Stimulated activated memory B cell treated with anti-CD40 and anti-IgM and Interleukin-4, amounts not matched to agents 10 μg/mL and 1 μg/mL and 100 μg/mL, for 72 hours (primary cell): Measurements from ENCODE around the gene CDH13.
A peak's percentile ranks its signal among the peaks of the same experiment; 100 is the strongest.

Experiments used
- ATAC-seq: fragments of 150-1000 bp; cut with Tn5 transposase; 2 replicates; pipeline ENCODE4 v1.10.0; 2021
- H3K27ac Mint-ChIP-seq: one replicate; pipeline ENCODE4 v1.8.0; 2022; ENCODE audit warnings: mild to moderate bottlenecking, mixed read lengths
- H3K27me3 Mint-ChIP-seq: one replicate; pipeline ENCODE4 v1.8.0; 2022; ENCODE audit warnings: mixed read lengths
- H3K36me3 Mint-ChIP-seq: one replicate; pipeline ENCODE4 v1.8.0; 2022; ENCODE audit warnings: mixed read lengths
- H3K4me1 Mint-ChIP-seq: one replicate; pipeline ENCODE4 v1.8.0; 2022; ENCODE audit warnings: mixed read lengths
- H3K4me3 Mint-ChIP-seq: one replicate; pipeline ENCODE4 v1.8.0; 2022; ENCODE audit warnings: mild to moderate bottlenecking, moderate library complexity, mixed read lengths
- H3K9me3 Mint-ChIP-seq: one replicate; pipeline ENCODE4 v1.8.0; 2022; ENCODE audit warnings: mixed read lengths

The CDH13 gene

GRCh38 chr16:82754716-82755513, 128.1 kb downstream of the CDH13 start:
- Mint-ChIP-seq H3K4me1 (peaks cover 32% of the 10 kb centered on the region), H3K27me3 (no peaks in the 10 kb centered on the region), H3K4me3 (no peak overlapping the region), H3K27ac (peak overlapping the region; percentile 26), H3K36me3 (no peaks in the 10 kb centered on the region), H3K9me3 (no peaks in the 10 kb centered on the region)
- no peak for ATAC-seq

GRCh38 chr16:82755570-82756282, 129.0 kb downstream of the CDH13 start:
- Mint-ChIP-seq H3K9me3 (no peaks in the 10 kb centered on the region), H3K4me1 (peaks cover 30% of the 10 kb centered on the region), H3K36me3 (no peaks in the 10 kb centered on the region), H3K27ac (peak overlapping the region; percentile 26), H3K27me3 (no peaks in the 10 kb centered on the region), H3K4me3 (no peak overlapping the region)
- no peak for ATAC-seq

GRCh38 chr16:82756283-82756599, 129.5 kb downstream of the CDH13 start:
- Mint-ChIP-seq H3K4me1 (peaks cover 28% of the 10 kb centered on the region), H3K9me3 (no peaks in the 10 kb centered on the region), H3K27me3 (no peaks in the 10 kb centered on the region), H3K4me3 (no peak overlapping the region), H3K36me3 (no peaks in the 10 kb centered on the region), H3K27ac (peak overlapping the region; percentile 26)
- ATAC-seq = no peak

GRCh38 chr16:82758406-82758805, 131.6 kb downstream of the CDH13 start:
- no peaks in the 10 kb centered on the region for H3K36me3 Mint-ChIP-seq
- ATAC-seq = no peak
- H3K4me1 Mint-ChIP-seq = peaks cover 45% of the 10 kb centered on the region
- no peak overlapping the region for H3K4me3 Mint-ChIP-seq
- H3K9me3 Mint-ChIP-seq = no peaks in the 10 kb centered on the region
- H3K27me3 Mint-ChIP-seq = no peaks in the 10 kb centered on the region
- H3K27ac Mint-ChIP-seq = no peak overlapping the region

- no peak overlapping the region for H3K27ac Mint-ChIP-seq
- H3K4me1 Mint-ChIP-seq = peaks cover 45% of the 10 kb centered on the region
- ATAC-seq = no peak
- H3K27me3 Mint-ChIP-seq = no peaks in the 10 kb centered on the region
- no peaks in the 10 kb centered on the region for H3K9me3 Mint-ChIP-seq
- no peaks in the 10 kb centered on the region for H3K36me3 Mint-ChIP-seq
- no peak overlapping the region for H3K4me3 Mint-ChIP-seq
Observed at GRCh38 chr16:82758904-82759303, 132.1 kb downstream of the CDH13 start.

GRCh38 chr16:82761236-82761635, 134.5 kb downstream of the CDH13 start:
- H3K4me1 Mint-ChIP-seq = peaks cover 36% of the 10 kb centered on the region
- H3K4me3 Mint-ChIP-seq = no peak overlapping the region
- ATAC-seq = no peak
- H3K27me3 Mint-ChIP-seq = no peaks in the 10 kb centered on the region
- H3K27ac Mint-ChIP-seq = no peak overlapping the region
- no peaks in the 10 kb centered on the region for H3K36me3 Mint-ChIP-seq
- no peaks in the 10 kb centered on the region for H3K9me3 Mint-ChIP-seq

GRCh38 chr16:82761858-82762257, 135.1 kb downstream of the CDH13 start:
- ATAC-seq = no peak
- Mint-ChIP-seq H3K36me3 (no peaks in the 10 kb centered on the region), H3K27me3 (peaks cover under 1% of the 10 kb centered on the region), H3K9me3 (no peaks in the 10 kb centered on the region), H3K4me3 (peak overlapping the region; percentile 49), H3K4me1 (peaks cover 29% of the 10 kb centered on the region), H3K27ac (no peak overlapping the region)

GRCh38 chr16:82763371-82763770, 136.6 kb downstream of the CDH13 start:
- no peak for ATAC-seq
- H3K4me3 Mint-ChIP-seq = no peak overlapping the region
- no peaks in the 10 kb centered on the region for H3K9me3 Mint-ChIP-seq
- H3K4me1 Mint-ChIP-seq = peaks cover 25% of the 10 kb centered on the region
- no peak overlapping the region for H3K27ac Mint-ChIP-seq
- peaks cover 15% of the 10 kb centered on the region for H3K27me3 Mint-ChIP-seq
- no peaks in the 10 kb centered on the region for H3K36me3 Mint-ChIP-seq

- no peak for ATAC-seq
- Mint-ChIP-seq H3K9me3 (no peaks in the 10 kb centered on the region), H3K36me3 (no peaks in the 10 kb centered on the region)
Observed at GRCh38 chr16:82767198-82767597, 140.4 kb downstream of the CDH13 start.

GRCh38 chr16:82767808-82768207, 141.0 kb downstream of the CDH13 start:
- ATAC-seq = no peak
- Mint-ChIP-seq H3K27ac (no peak overlapping the region), H3K36me3 (no peaks in the 10 kb centered on the region), H3K27me3 (peaks cover 15% of the 10 kb centered on the region), H3K9me3 (no peaks in the 10 kb centered on the region), H3K4me3 (no peak overlapping the region), H3K4me1 (peaks cover 22% of the 10 kb centered on the region)

More at GRCh38 chr16:82767198-82767597, 140.4 kb downstream of the CDH13 start:
- peaks cover 15% of the 10 kb centered on the region for H3K27me3 Mint-ChIP-seq
- peaks cover 22% of the 10 kb centered on the region for H3K4me1 Mint-ChIP-seq
- H3K4me3 Mint-ChIP-seq = no peak overlapping the region
- no peak overlapping the region for H3K27ac Mint-ChIP-seq

- Mint-ChIP-seq H3K36me3 (no peaks in the 10 kb centered on the region), H3K4me1 (peaks cover 28% of the 10 kb centered on the region), H3K27ac (no peak overlapping the region), H3K9me3 (no peaks in the 10 kb centered on the region), H3K4me3 (no peak overlapping the region), H3K27me3 (peaks cover 15% of the 10 kb centered on the region)
- ATAC-seq = no peak
Observed at GRCh38 chr16:82769845-82770244, 143.1 kb downstream of the CDH13 start.

- Mint-ChIP-seq H3K27ac (no peak overlapping the region), H3K27me3 (peaks cover 10% of the 10 kb centered on the region), H3K36me3 (no peaks in the 10 kb centered on the region), H3K4me3 (no peak overlapping the region), H3K4me1 (peaks cover 45% of the 10 kb centered on the region), H3K9me3 (no peaks in the 10 kb centered on the region)
- ATAC-seq = peak; percentile 70
Observed at GRCh38 chr16:82772215-82772614, 145.4 kb downstream of the CDH13 start.

GRCh38 chr16:82773018-82773417, 146.2 kb downstream of the CDH13 start:
- no peak for ATAC-seq
- Mint-ChIP-seq H3K27me3 (peaks cover 2% of the 10 kb centered on the region), H3K4me1 (peaks cover 50% of the 10 kb centered on the region), H3K27ac (peak overlapping the region; percentile 64), H3K9me3 (no peaks in the 10 kb centered on the region), H3K4me3 (no peak overlapping the region), H3K36me3 (no peaks in the 10 kb centered on the region)

GRCh38 chr16:82776470-82777146, 149.8 kb downstream of the CDH13 start:
- Mint-ChIP-seq H3K4me3 (no peak overlapping the region), H3K36me3 (no peaks in the 10 kb centered on the region), H3K9me3 (no peaks in the 10 kb centered on the region), H3K27me3 (no peaks in the 10 kb centered on the region), H3K4me1 (peaks cover 56% of the 10 kb centered on the region), H3K27ac (peak overlapping the region; percentile 64)
- ATAC-seq = peak; percentile 84

GRCh38 chr16:82782715-82783251, 156.0 kb downstream of the CDH13 start:
- Mint-ChIP-seq H3K9me3 (no peaks in the 10 kb centered on the region), H3K27me3 (no peaks in the 10 kb centered on the region), H3K4me3 (no peak overlapping the region), H3K27ac (no peak overlapping the region), H3K4me1 (peaks cover 44% of the 10 kb centered on the region), H3K36me3 (no peaks in the 10 kb centered on the region)
- no peak for ATAC-seq
